RWPE2 (cell line): ENCODE data around the gene XPO6.

Experiments used
- ATAC-seq: fragments of 200-7000 bp; cut with Tn5 transposase; 3 replicates; pipeline ENCODE4 v1.9.1; 2021; ENCODE audit warnings: low read depth
- DNase-seq: peaks from one replicate; pipeline ENCODE4 v3.0.0-alpha.2; 2020; ENCODE audit warnings: low spot score
- H3K27ac ChIP-seq: fragments of 450-650 bp; 2 replicates; pipeline ENCODE4 v1.5.1; 2017; ENCODE audit warnings: mild to moderate bottlenecking; ENCODE audit not compliant: poor library complexity, severe bottlenecking
- H3K27me3 ChIP-seq: fragments of 250-450 bp; sonication (Bioruptor Pico); 2 replicates; pipeline ENCODE4 v1.5.1; 2021; ENCODE audit warnings: mild to moderate bottlenecking, moderate library complexity; ENCODE audit not compliant: insufficient read depth, poor library complexity, severe bottlenecking
- H3K36me3 ChIP-seq: fragments of 250-450 bp; sonication (Bioruptor Pico); 2 replicates; pipeline ENCODE4 v1.5.1; 2020; ENCODE audit warnings: low read depth, mild to moderate bottlenecking, moderate library complexity
- H3K4me1 ChIP-seq: fragments of 250-450 bp; sonication (Bioruptor Pico); 2 replicates; pipeline ENCODE4 v1.5.1; 2021; ENCODE audit warnings: mild to moderate bottlenecking, moderate library complexity; ENCODE audit not compliant: insufficient read depth, poor library complexity, severe bottlenecking
- H3K4me3 ChIP-seq: fragments of 250-450 bp; sonication (Bioruptor Pico); 2 replicates; pipeline ENCODE4 v1.5.1; 2021; ENCODE audit warnings: mild to moderate bottlenecking, moderate library complexity; ENCODE audit not compliant: severe bottlenecking
- H3K9me3 ChIP-seq: fragments of 250-450 bp; sonication (Bioruptor Pico); 2 replicates; pipeline ENCODE4 v1.5.1; 2021; ENCODE audit warnings: mild to moderate bottlenecking, moderate library complexity; ENCODE audit not compliant: severe bottlenecking
- TF ChIP-seq, protein P1 (sequence below): fragments of 450-650 bp; IDR thresholded peaks from one replicate; pipeline ENCODE4 v1.5.1; 2017; ENCODE audit warnings: mild to moderate bottlenecking, moderate library complexity; ENCODE audit not compliant: poor library complexity, severe bottlenecking

The XPO6 gene

DNA sequence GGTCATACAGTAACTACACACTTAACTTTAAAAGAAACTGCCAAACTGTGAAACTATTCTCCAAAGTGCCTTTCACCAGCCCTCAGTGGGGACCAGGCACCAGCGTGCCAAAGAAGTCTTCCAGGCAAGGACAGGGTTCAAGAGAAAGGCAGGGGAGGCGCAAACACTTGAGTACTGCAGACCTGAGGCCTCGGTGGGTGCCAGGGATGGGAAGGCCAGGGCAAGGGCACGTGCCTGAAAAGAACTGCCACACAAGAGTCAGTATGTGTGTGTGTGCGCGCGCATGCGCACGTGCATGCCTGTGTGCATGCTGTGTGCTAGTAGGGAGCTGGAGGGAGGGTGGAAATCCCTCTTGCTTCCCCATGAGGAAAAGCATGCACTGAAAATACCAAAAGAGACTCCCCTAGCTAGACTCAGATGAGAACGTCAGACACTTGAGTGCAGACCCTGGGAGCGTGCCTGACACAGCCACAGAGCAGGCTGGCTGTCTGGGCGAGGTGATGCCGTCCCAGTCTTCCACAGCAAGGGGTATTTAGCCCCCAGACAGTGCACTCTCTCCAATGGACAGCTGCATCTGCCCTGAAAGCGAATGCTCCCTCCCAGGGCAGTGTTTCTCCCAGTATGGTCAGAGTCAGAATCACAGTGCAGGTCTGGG, 108.1 kb downstream of the XPO6 start:
- TF ChIP-seq, protein P1, sequence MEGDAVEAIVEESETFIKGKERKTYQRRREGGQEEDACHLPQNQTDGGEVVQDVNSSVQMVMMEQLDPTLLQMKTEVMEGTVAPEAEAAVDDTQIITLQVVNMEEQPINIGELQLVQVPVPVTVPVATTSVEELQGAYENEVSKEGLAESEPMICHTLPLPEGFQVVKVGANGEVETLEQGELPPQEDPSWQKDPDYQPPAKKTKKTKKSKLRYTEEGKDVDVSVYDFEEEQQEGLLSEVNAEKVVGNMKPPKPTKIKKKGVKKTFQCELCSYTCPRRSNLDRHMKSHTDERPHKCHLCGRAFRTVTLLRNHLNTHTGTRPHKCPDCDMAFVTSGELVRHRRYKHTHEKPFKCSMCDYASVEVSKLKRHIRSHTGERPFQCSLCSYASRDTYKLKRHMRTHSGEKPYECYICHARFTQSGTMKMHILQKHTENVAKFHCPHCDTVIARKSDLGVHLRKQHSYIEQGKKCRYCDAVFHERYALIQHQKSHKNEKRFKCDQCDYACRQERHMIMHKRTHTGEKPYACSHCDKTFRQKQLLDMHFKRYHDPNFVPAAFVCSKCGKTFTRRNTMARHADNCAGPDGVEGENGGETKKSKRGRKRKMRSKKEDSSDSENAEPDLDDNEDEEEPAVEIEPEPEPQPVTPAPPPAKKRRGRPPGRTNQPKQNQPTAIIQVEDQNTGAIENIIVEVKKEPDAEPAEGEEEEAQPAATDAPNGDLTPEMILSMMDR: no peak
- ATAC-seq (no peak), DNase-seq (no peak)
- Histone ChIP-seq H3K4me1 (no peaks in the 10 kb centered on the region), H3K27ac (no peak overlapping the region), H3K4me3 (no peak overlapping the region), H3K9me3 (no peaks in the 10 kb centered on the region), H3K27me3 (no peaks in the 10 kb centered on the region), H3K36me3 (peaks cover 95% of the 10 kb centered on the region)

DNA sequence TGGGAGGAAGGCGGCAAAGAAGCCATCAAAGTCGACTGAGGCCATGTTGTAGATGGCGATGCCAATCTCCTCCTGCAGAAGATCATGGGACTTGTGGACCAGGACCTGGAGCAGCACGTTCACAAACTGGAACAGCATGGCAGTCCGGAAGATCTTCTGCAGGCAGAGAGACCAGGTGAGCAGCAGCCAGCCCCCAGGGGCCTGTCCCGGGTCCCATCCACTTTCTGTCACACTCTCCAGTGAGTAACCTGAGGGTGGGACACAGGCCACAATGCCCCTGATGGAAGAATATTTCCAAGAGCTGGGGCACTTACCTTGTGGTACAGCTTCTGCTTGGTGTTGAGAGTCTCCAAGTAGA, 110.3 kb downstream of the XPO6 start:
- Histone ChIP-seq H3K4me1 (no peaks in the 10 kb centered on the region), H3K27ac (no peak overlapping the region), H3K9me3 (no peaks in the 10 kb centered on the region), H3K27me3 (no peaks in the 10 kb centered on the region), H3K4me3 (no peak overlapping the region), H3K36me3 (peaks cover 87% of the 10 kb centered on the region)
- DNase-seq: no peak
- ATAC-seq: no peak
- TF ChIP-seq, protein P1: no peak

DNA sequence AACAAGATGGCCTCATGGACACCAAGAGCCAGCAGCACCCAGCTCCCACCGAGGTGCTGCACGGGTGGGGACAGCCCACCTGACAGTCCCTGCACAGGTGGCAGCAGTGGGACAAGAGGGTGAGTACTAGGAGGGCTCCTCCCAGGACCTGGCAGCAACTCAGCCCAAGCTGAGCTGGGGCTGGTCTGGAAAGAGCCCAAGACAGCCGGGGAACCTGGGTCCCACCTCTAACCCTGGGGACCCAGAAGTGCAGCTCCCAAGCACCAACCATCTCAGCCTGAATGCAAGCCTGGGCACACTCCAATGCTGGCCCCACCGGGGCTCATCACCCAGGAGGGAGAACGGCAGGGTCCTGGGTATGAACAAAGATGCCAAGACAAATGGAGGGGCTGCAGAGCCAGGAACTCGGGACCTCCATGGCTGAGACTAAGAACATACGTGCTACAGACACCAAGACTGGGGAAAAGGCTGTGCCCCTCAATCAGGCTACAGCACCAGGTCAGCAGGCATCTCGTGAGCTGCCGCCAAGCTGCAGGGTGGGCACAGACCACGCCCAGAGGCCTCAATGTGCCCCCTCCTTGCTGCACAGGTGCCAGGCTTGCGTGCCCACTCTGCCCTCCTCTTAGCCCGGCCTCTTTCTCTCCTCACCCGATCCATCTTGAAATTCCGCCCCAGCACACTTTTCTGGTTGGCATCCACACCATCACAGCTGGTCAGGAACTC, 110.8 kb downstream of the XPO6 start:
- no peak overlapping the region for H3K27ac ChIP-seq
- no peaks in the 10 kb centered on the region for H3K4me1 ChIP-seq
- no peaks in the 10 kb centered on the region for H3K9me3 ChIP-seq
- ATAC-seq (no peak), DNase-seq (no peak)
- H3K27me3 ChIP-seq: no peaks in the 10 kb centered on the region
- peaks cover 82% of the 10 kb centered on the region for H3K36me3 ChIP-seq
- H3K4me3 ChIP-seq: no peak overlapping the region
- TF ChIP-seq, protein P1: no peak

DNA sequence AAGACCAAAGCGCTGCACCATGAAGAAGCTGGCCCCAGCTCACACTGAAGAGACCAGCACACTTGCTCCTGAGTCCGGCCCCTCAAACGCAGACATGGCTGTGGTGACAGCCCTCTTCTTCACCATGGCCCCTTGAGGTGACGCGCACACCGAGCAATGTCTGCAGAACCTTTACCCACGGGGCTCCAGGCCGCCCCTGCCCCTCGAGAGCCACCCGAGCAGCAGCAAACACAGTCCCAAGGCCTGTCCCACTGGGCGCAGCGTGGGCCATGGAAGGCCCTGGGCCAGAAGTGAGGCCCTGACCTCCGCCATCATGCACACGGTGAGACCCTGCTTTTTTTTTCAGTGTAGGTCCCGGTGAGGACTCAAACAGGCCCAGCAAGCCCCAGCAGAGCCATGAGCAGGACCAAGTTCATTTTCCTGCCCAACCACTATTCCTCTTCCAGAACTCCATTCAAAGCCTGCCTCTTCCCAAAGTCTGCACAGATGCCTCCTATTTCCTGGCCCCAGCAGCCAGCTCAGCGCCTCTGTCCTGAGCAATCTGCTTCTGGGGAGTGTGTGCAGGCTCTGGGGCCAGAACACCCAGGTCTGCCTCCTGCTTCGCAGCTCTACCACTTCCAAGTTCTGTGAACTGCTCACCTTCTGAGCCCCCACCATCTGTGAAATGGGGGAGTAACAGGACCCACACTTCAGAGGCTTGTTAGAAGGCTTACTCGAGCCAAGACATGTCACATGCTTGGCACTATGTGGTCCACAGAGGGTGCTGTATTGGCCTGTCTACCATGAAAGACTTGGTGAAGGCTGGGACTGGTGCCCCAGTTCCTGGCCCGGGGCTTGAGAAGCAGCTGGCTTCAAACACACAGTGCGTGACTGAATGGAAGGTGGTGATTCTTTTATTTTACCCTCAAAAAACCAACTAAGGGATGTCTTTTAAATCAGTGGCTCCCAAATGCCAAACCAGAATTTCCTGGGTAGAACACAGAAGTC, 112.5 kb downstream of the XPO6 start:
- TF ChIP-seq, protein P1: no peak
- ATAC-seq (no peak), DNase-seq (no peak)
- Histone ChIP-seq H3K27ac (no peak overlapping the region), H3K27me3 (no peaks in the 10 kb centered on the region), H3K9me3 (no peaks in the 10 kb centered on the region), H3K4me3 (no peak overlapping the region), H3K4me1 (no peaks in the 10 kb centered on the region), H3K36me3 (peaks cover 65% of the 10 kb centered on the region)
